Karpas-422 (cell line): ENCODE results near the gene GABARAPL2. TPM values are rescaled to one million over a fixed set of nuclear protein-coding genes. Genes with fewer than 3 reads are reported as not detected.

Experiments used
- DNase-seq: peaks from one replicate; pipeline ENCODE4 v3.0.0-alpha.2; 2015
- H2AFZ ChIP-seq: fragments of 200-600 bp; sonication (generic); 2 replicates; pipeline ENCODE4 v1.6.1; 2014; ENCODE audit warnings: antibody characterized with exemption, low read length, mixed read lengths
- H3K27ac ChIP-seq: fragments of 200-600 bp; sonication (generic); 2 replicates; pipeline ENCODE4 v1.5.1; 2014; ENCODE audit warnings: mild to moderate bottlenecking, low read length, moderate library complexity
- H3K27me3 ChIP-seq: fragments of 200-600 bp; sonication (generic); 2 replicates; pipeline ENCODE4 v1.6.1; 2014; ENCODE audit warnings: low read length, mixed read lengths
- H3K36me3 ChIP-seq: fragments of 200-600 bp; sonication (generic); 2 replicates; pipeline ENCODE4 v1.6.1; 2014; ENCODE audit warnings: low read length, mixed read lengths; ENCODE audit not compliant: insufficient read depth
- H3K4me1 ChIP-seq: fragments of 200-600 bp; sonication (generic); 2 replicates; pipeline ENCODE4 v1.6.1; 2014; ENCODE audit warnings: mild to moderate bottlenecking, low read length, mixed read lengths
- H3K4me2 ChIP-seq: fragments of 200-600 bp; sonication (generic); 2 replicates; pipeline ENCODE4 v1.6.1; 2014; ENCODE audit warnings: low read length, low read depth, mild to moderate bottlenecking; ENCODE audit not compliant: poor library complexity, severe bottlenecking
- H3K4me3 ChIP-seq: fragments of 200-600 bp; sonication (generic); 2 replicates; pipeline ENCODE4 v1.5.1; 2014; ENCODE audit warnings: mild to moderate bottlenecking, antibody characterized with exemption, low read length, mixed read lengths
- H3K79me2 ChIP-seq: fragments of 200-600 bp; sonication (generic); 2 replicates; pipeline ENCODE4 v1.6.1; 2014; ENCODE audit warnings: mild to moderate bottlenecking, low read length, mixed read lengths
- H3K9ac ChIP-seq: fragments of 200-600 bp; sonication (generic); 2 replicates; pipeline ENCODE4 v1.6.0; 2014; ENCODE audit warnings: low read length
- H3K9me2 ChIP-seq: fragments of 200-600 bp; sonication (generic), shearing (Covaris generic); replicated peaks from 2 replicates; pipeline ENCODE4 v1.6.0; 2014; ENCODE audit warnings: mild to moderate bottlenecking, low read length, moderate library complexity; ENCODE audit not compliant: insufficient read depth
- H3K9me3 ChIP-seq: fragments of 300-700, 200-600 bp; sonication (generic); 2 replicates; pipeline ENCODE4 v1.6.1; 2014; ENCODE audit warnings: low read length, mixed read lengths
- H4K20me1 ChIP-seq: fragments of 200-600 bp; sonication (generic); 2 replicates; pipeline ENCODE4 v1.6.1; 2014; ENCODE audit warnings: mild to moderate bottlenecking, antibody characterized with exemption, low read length, low read depth; ENCODE audit not compliant: insufficient read depth
- total RNA-seq: library from RNA; depleted of rRNA; stranded (reverse); fragments of >200 nt; shearing (Covaris generic); gene quantifications from 2 replicates; pipeline ENCODE4 v1.2.3, GENCODE V29; 2014; ENCODE audit warnings: low replicate concordance; rRNA removed

Gene GABARAPL2
- total RNA-seq: 48.8 and 88.3 TPM in 2 replicates

- H3K9me3 ChIP-seq: no peaks in the 10 kb centered on the region
- H3K79me2 ChIP-seq: peaks cover 35% of the 10 kb centered on the region
- H4K20me1 ChIP-seq: peaks cover 14% of the 10 kb centered on the region
- no peaks in the 10 kb centered on the region for H3K27me3 ChIP-seq
- H2AFZ ChIP-seq: peak within 1 kb of the TSS; percentile 66
- H3K36me3 ChIP-seq: peaks cover 27% of the 10 kb centered on the region
- DNase-seq: peak; percentile 96
- no peaks in the 10 kb centered on the region for H3K9me2 ChIP-seq
- peak within 1 kb of the TSS; percentile 80 for H3K4me3 ChIP-seq
- H3K4me2 ChIP-seq: peak within 1 kb of the TSS; percentile 98
- peak within 1 kb of the TSS; percentile 94 for H3K9ac ChIP-seq
- H3K27ac ChIP-seq: no peak within 1 kb of the TSS; the same call in 1 of the 2 replicates
- H3K4me1 ChIP-seq: peaks cover 52% of the 10 kb centered on the region
These were observed at the start of gene GABARAPL2 for GRCh38 chr16:75566040-75566757. GABARAPL2 (plus strand) TSS chr16:75566379; CDS start chr16:75566487, 108 bp downstream.

- Histone ChIP-seq H3K9me2 (no peaks in the 10 kb centered on the region), H3K36me3 (no peaks in the 10 kb centered on the region), H2AFZ (no peak overlapping the region), H3K9me3 (no peaks in the 10 kb centered on the region), H3K79me2 (peaks cover 4% of the 10 kb centered on the region; the same call in 1 of the 2 replicates), H4K20me1 (no peaks in the 10 kb centered on the region), H3K27ac (no peak overlapping the region), H3K27me3 (no peaks in the 10 kb centered on the region), H3K4me2 (no peak overlapping the region), H3K4me3 (no peak overlapping the region), H3K9ac (no peak overlapping the region), H3K4me1 (peaks cover 6% of the 10 kb centered on the region)
- DNase-seq: no peak
These were observed 47.0 kb upstream of the GABARAPL2 start for GRCh38 chr16:75519175-75519574.

GRCh38 chr16:75526032-75526790, 40.0 kb upstream of the GABARAPL2 start:
- H3K4me2 ChIP-seq: no peak overlapping the region

GRCh38 chr16:75527825-75528299, 38.3 kb upstream of the GABARAPL2 start:
- H3K27me3 ChIP-seq: no peaks in the 10 kb centered on the region
- no peaks in the 10 kb centered on the region for H3K4me1 ChIP-seq
- no peak overlapping the region for H3K4me2 ChIP-seq
- H3K4me3 ChIP-seq: no peak overlapping the region
- H3K27ac ChIP-seq: no peak overlapping the region
- H2AFZ ChIP-seq: no peak overlapping the region
- DNase-seq: no peak
- H4K20me1 ChIP-seq: no peaks in the 10 kb centered on the region
- H3K79me2 ChIP-seq: no peaks in the 10 kb centered on the region
- no peaks in the 10 kb centered on the region for H3K36me3 ChIP-seq
- no peaks in the 10 kb centered on the region for H3K9me3 ChIP-seq
- H3K9me2 ChIP-seq: no peaks in the 10 kb centered on the region
- no peak overlapping the region for H3K9ac ChIP-seq

More at GRCh38 chr16:75526032-75526790, 40.0 kb upstream of the GABARAPL2 start:
- Histone ChIP-seq H3K36me3 (no peaks in the 10 kb centered on the region), H3K9ac (no peak overlapping the region), H2AFZ (no peak overlapping the region), H4K20me1 (no peaks in the 10 kb centered on the region), H3K27ac (no peak overlapping the region), H3K4me3 (no peak overlapping the region), H3K4me1 (no peaks in the 10 kb centered on the region), H3K27me3 (no peaks in the 10 kb centered on the region), H3K9me2 (no peaks in the 10 kb centered on the region), H3K79me2 (no peaks in the 10 kb centered on the region), H3K9me3 (no peaks in the 10 kb centered on the region)
- DNase-seq: no peak

- Histone ChIP-seq H3K36me3 (no peaks in the 10 kb centered on the region), H3K27me3 (no peaks in the 10 kb centered on the region), H4K20me1 (no peaks in the 10 kb centered on the region), H3K4me2 (no peak overlapping the region), H3K9me3 (no peaks in the 10 kb centered on the region), H3K79me2 (no peaks in the 10 kb centered on the region), H3K4me1 (no peaks in the 10 kb centered on the region), H3K4me3 (no peak overlapping the region), H3K9me2 (no peaks in the 10 kb centered on the region), H2AFZ (no peak overlapping the region), H3K27ac (no peak overlapping the region), H3K9ac (no peak overlapping the region)
- DNase-seq: no peak
These were observed 36.9 kb upstream of the GABARAPL2 start for GRCh38 chr16:75529056-75529905.

GRCh38 chr16:75529959-75530358, 36.2 kb upstream of the GABARAPL2 start:
- H3K9me3 ChIP-seq: no peaks in the 10 kb centered on the region
- DNase-seq: no peak
- H3K36me3 ChIP-seq: no peaks in the 10 kb centered on the region
- H3K4me3 ChIP-seq: no peak overlapping the region
- H3K4me1 ChIP-seq: no peaks in the 10 kb centered on the region
- H3K79me2 ChIP-seq: no peaks in the 10 kb centered on the region
- no peak overlapping the region for H2AFZ ChIP-seq
- no peak overlapping the region for H3K9ac ChIP-seq
- H3K27ac ChIP-seq: no peak overlapping the region
- H3K9me2 ChIP-seq: no peaks in the 10 kb centered on the region
- H3K4me2 ChIP-seq: no peak overlapping the region
- H3K27me3 ChIP-seq: no peaks in the 10 kb centered on the region
- no peaks in the 10 kb centered on the region for H4K20me1 ChIP-seq

- no peaks in the 10 kb centered on the region for H3K9me2 ChIP-seq
- no peak overlapping the region for H3K4me3 ChIP-seq
- H3K4me2 ChIP-seq: no peak overlapping the region
- no peak for DNase-seq
- no peak overlapping the region for H3K27ac ChIP-seq
- H2AFZ ChIP-seq: no peak overlapping the region
- H3K79me2 ChIP-seq: no peaks in the 10 kb centered on the region
- no peaks in the 10 kb centered on the region for H3K27me3 ChIP-seq
- no peaks in the 10 kb centered on the region for H3K9me3 ChIP-seq
- no peaks in the 10 kb centered on the region for H3K36me3 ChIP-seq
- H3K4me1 ChIP-seq: no peaks in the 10 kb centered on the region
- H3K9ac ChIP-seq: no peak overlapping the region
- no peaks in the 10 kb centered on the region for H4K20me1 ChIP-seq
These were observed 33.9 kb upstream of the GABARAPL2 start for GRCh38 chr16:75532142-75532765.
